ENCODE measurements around the gene FAM135A. TPM values are rescaled to one million over a fixed set of nuclear protein-coding genes. Genes with fewer than 3 reads are reported as not detected.
A peak's percentile ranks its signal among the peaks of the same experiment; 100 is the strongest.

The FAM135A gene
- total and polyA plus RNA-seq, 2 of the 13 experiments (the other 11 are each of a cell fraction or from before 2014, with no cell fraction given), result 26.9 to 31.5 TPM

DNA sequence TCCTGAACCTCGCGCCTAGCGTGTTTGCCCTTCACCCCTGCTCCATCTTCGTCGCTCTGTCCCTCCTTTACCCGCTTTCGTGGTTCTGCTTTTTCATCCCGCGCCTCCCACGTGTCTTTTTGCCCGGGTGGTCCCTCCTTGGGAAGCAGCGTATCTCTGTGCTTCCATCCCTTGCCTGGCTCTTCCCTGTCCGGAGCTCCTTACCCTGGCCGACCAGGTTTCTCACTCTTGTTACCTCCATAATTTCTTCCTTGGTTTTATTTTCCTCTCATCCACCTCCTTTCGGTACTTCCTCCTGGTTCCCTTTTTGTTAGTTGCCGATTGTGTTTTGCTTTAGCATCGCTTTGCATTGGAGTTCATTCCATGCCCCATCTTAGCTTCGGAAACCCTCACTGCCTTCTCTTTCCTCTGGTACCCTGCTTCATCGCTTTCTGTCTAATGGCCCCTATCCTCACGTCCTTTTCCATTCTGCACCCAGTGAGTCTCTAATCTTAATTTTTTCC, 735 bp downstream of the FAM135A start (continued):
- TF ChIP-seq TCF12 (IDR thresholded peaks at IDR 0.05), result no peak
- no peak for TF ChIP-seq TCF12 (CRISPR knock-in tag; IDR thresholded peaks at IDR 0.05)
- TF ChIP-seq, protein P1, sequence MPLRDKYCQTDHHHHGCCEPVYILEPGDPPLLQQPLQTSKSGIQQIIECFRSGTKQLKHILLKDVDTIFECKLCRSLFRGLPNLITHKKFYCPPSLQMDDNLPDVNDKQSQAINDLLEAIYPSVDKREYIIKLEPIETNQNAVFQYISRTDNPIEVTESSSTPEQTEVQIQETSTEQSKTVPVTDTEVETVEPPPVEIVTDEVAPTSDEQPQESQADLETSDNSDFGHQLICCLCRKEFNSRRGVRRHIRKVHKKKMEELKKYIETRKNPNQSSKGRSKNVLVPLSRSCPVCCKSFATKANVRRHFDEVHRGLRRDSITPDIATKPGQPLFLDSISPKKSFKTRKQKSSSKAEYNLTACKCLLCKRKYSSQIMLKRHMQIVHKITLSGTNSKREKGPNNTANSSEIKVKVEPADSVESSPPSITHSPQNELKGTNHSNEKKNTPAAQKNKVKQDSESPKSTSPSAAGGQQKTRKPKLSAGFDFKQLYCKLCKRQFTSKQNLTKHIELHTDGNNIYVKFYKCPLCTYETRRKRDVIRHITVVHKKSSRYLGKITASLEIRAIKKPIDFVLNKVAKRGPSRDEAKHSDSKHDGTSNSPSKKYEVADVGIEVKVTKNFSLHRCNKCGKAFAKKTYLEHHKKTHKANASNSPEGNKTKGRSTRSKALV (CRISPR knock-in tag; IDR thresholded peaks at IDR 0.05), result peak; percentile 70; the same call in 1 of the 2 replicates
- TF ChIP-seq, protein P2, sequence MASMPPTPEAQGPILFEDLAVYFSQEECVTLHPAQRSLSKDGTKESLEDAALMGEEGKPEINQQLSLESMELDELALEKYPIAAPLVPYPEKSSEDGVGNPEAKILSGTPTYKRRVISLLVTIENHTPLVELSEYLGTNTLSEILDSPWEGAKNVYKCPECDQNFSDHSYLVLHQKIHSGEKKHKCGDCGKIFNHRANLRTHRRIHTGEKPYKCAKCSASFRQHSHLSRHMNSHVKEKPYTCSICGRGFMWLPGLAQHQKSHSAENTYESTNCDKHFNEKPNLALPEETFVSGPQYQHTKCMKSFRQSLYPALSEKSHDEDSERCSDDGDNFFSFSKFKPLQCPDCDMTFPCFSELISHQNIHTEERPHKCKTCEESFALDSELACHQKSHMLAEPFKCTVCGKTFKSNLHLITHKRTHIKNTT (CRISPR knock-in tag; IDR thresholded peaks at IDR 0.05), result no peak
- no peak for TF ChIP-seq RORA (CRISPR knock-in tag; IDR thresholded peaks at IDR 0.05)
- TF ChIP-seq ZNF644 (CRISPR knock-in tag; IDR thresholded peaks at IDR 0.05; ENCODE audit: low read depth), result no peak
- TF ChIP-seq ZNF75D (CRISPR knock-in tag; IDR thresholded peaks at IDR 0.05; ENCODE audit: borderline replicate concordance), result no peak
- TF ChIP-seq ZNF367 (CRISPR knock-in tag; IDR thresholded peaks at IDR 0.05; ENCODE audit: borderline replicate concordance), result no peak
- no peak for TF ChIP-seq U2AF1 (optimal IDR thresholded peaks at IDR 0.05; ENCODE audit: low read depth, low read length)
- TF ChIP-seq ZNF20 (CRISPR knock-in tag; IDR thresholded peaks at IDR 0.05), result no peak
- TF ChIP-seq ZKSCAN1 (IDR thresholded peaks at IDR 0.05; ENCODE audit: low read length), result no peak
- TF ChIP-seq ZNF564 (CRISPR knock-in tag; IDR thresholded peaks at IDR 0.05), result 0 out of 2 replicates have a peak, but pooled peaks have one; percentile 35
- TF ChIP-seq ZNF547 (CRISPR knock-in tag; IDR thresholded peaks at IDR 0.05), result no peak
- no peak for TF ChIP-seq HMG20B (CRISPR knock-in tag; conservative IDR thresholded peaks at IDR 0.05)
- peak; percentile 10; the same call in 1 of the 2 replicates for TF ChIP-seq ZNF687 (CRISPR knock-in tag; IDR thresholded peaks at IDR 0.05)
- TF ChIP-seq BCL3 (CRISPR knock-in tag; IDR thresholded peaks at IDR 0.05), result 0 out of 2 replicates have a peak, but pooled peaks have one; percentile 7
- no peak for TF ChIP-seq NR2F6 (IDR thresholded peaks at IDR 0.05)
- no peak for TF ChIP-seq NR2F6 (CRISPR knock-in tag; IDR thresholded peaks at IDR 0.05)
- no peak for TF ChIP-seq RBM39 (IDR thresholded peaks at IDR 0.05; ENCODE audit: low read depth, low read length, poor library complexity, severe bottlenecking)
- TF ChIP-seq RAD21 (CRISPR knock-in tag; IDR thresholded peaks at IDR 0.05), result 0 out of 2 replicates have a peak, but pooled peaks have one; percentile 3
- 0 out of 2 replicates have a peak, but pooled peaks have one; percentile 64 for TF ChIP-seq ZNF234 (CRISPR knock-in tag; conservative IDR thresholded peaks at IDR 0.05)
- no peak for TF ChIP-seq ZNF335 (CRISPR knock-in tag; IDR thresholded peaks at IDR 0.05)
- no peak for TF ChIP-seq RARG (CRISPR knock-in tag; IDR thresholded peaks at IDR 0.05; ENCODE audit: low read depth)
